Activated gamma-delta T cell (primary cell): ENCODE data around the gene ENTPD1.
"Not testable (repeated sequence)": the region's sequence is repeated elsewhere in the genome, so short reads cannot be mapped to it uniquely, and the experiment has no call there.

Experiments used
- DNase-seq: peaks from one replicate; lab custom pipeline; 2025; lab: John Stamatoyannopoulos, UW

Gene ENTPD1

DNA sequence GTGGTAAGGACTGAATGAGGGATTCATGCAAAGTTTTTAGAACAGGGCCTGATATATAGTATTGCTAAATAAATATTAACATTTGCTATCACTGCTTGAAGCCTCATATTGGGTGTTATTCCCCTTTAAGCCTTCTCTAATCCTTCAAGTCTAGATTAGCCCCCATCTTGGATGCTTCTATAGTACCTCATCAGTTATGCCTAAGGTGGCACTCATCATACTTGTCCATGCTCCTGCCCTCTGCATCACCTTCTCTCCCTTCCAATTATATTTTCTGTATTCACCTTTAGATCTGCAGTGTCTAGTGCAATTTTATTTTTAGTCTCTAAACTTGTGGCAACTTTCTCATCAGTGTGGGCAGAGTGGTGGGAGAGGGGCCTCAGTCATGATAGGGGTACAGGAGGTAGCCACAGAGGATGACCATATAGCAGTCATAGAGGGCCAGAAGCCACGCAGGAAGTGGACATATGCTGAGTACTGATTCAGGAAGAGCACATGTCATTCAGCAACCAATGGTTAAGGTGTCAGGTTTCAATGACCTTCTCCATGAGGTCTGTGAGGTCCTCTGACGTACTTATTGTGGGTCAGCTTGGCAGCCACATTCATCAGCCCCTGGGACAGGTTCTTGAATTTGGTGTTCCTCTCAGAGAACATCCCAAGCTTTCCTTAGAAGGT lies 2.5 kb downstream of the ENTPD1 start:
- DNase-seq: no peak

- no peak for DNase-seq
These were observed 3.4 kb downstream of the ENTPD1 start for GRCh38 chr10:95759233-95759826.

DNA sequence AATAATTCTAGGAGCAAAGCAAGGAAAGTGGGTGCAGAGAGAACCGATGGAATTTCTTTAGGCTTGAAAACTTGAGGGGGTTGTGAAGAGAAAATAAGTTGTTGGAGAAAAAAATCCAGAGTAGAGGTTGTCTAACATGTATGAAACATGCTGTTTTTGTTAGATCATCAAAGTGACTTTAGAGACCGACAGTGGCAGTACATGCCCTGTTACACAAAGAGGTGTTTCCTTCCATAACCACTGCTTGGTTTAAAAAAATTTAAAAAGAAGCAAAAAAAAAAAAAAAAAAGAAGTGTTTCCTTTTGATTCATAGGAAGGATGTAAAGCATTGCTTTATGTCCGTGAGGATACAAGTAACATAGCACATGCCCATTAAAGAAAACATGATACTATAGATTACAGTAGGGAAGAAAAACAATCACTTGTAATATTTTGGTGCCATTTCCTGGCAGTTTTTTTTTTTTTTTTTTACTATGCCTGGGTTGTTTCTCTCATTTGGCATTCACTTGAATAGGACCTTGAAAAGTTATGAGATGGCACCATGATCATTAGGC lies 6.1 kb downstream of the ENTPD1 start:
- DNase-seq: no peak

GRCh38 chr10:95767884-95768556 lies 12.1 kb downstream of the ENTPD1 start:
- no peak for DNase-seq

- DNase-seq: no peak
These were observed 14.2 kb downstream of the ENTPD1 start for GRCh38 chr10:95770084-95770720.

GRCh38 chr10:95773454-95773853 lies 17.5 kb downstream of the ENTPD1 start:
- not testable (repeated sequence) for DNase-seq

GRCh38 chr10:95777638-95778037 lies 21.7 kb downstream of the ENTPD1 start:
- not testable (repeated sequence) for DNase-seq

DNA sequence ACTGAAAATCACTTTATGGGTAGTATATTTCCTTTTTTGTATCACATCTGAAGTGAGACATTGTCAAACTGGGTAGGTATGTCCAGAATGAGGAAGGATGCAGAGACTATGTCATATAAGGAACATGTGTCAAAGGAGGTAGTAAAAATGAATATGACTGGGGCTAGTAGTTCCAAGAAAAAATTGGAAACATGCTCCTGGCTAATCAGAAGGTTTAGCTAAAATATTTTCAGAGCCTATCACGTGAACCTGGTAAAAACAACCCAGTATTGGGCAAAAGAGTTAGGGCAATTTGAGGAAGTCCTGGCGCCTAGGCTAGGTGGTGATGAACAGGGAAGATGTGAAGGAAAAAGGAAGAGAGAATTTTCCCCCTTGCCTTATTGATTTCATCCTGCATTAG lies 26.4 kb downstream of the ENTPD1 start:
- no peak for DNase-seq

- no peak for DNase-seq
These were observed 27.8 kb downstream of the ENTPD1 start for GRCh38 chr10:95783741-95784140.

- no peak for DNase-seq
These were observed 28.4 kb downstream of the ENTPD1 start for GRCh38 chr10:95784279-95784913.

GRCh38 chr10:95785317-95785716 lies 29.4 kb downstream of the ENTPD1 start:
- no peak for DNase-seq

GRCh38 chr10:95785942-95786669 lies 30.1 kb downstream of the ENTPD1 start:
- DNase-seq: no peak

- no peak for DNase-seq
These were observed 31.5 kb downstream of the ENTPD1 start for GRCh38 chr10:95787447-95787846.

GRCh38 chr10:95788830-95789229 lies 32.9 kb downstream of the ENTPD1 start:
- no peak for DNase-seq

- no peak for DNase-seq
These were observed 33.9 kb downstream of the ENTPD1 start for GRCh38 chr10:95789902-95790301.

DNA sequence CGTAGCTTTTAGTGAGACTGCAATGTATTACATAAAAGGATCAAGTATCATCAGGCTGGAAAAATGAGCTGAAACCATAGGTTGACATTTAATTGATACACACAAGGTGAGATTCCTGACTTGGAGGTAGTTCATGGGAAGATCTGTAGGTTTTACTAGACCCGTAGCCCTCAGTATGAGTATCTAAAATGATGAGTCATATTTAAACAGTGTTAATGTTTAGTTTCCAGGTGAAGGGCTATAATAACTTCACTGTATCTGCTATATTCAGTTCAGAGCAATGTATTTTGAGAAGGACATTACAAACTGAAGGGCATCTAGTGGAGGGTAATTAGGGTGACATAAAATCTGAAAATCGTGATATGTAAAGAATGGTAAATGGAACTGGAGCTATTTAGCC lies 35.0 kb downstream of the ENTPD1 start:
- no peak for DNase-seq

- no peak for DNase-seq
These were observed 35.5 kb downstream of the ENTPD1 start for GRCh38 chr10:95791425-95791979.

- DNase-seq: no peak
These were observed 36.3 kb downstream of the ENTPD1 start for GRCh38 chr10:95792211-95792780.

DNA sequence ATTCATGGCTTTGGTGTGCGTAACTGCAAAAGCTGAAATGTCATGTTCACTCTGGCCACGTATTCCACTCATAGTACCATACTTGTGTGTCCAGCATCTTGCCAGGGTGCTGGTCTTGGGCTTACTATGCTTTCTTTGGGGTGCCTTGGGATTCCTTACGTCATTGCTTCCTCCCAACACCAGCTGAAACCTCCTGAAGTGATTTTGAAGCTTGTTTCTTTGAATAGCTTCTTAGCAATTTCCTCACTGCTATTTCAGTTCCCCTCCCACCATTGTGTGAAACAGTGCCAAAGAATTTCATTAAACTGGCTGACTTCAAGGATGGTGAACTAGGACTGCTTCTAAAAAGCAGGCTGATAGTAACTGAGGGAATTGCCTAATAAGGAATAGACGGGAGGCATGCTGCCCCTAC lies 36.9 kb downstream of the ENTPD1 start:
- DNase-seq: no peak

DNA sequence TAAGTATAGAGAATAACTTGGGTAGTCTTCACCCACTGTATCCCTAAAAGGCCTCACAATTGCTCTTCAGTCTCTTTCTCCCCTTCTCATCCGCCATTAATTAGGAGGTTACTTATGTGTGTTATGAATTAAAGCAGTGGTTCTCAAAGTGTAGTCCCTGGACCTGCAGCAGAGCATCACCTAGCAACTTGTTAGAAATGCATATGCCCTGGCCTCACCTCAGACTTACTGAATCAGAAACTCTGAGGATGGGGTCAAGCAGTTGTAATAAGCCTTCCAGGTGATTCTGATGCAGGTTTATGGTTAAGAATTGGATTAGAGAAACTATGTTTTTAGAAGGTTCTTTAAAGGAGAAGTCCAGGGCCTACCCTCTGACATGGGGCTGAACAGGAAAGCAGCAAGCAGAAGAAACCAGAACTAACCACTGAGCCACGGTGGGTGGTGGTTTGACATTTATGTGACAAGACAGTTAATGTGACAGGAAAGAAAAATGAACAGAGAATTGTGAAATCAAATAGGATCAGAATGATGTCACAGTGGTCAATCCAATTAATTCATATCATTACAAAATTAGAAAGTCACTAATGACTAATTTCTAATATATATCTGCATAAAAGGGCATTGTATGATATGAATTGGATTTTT lies 37.6 kb downstream of the ENTPD1 start:
- DNase-seq: no peak
